Measurements from ENCODE around the gene DSC2.

The DSC2 gene

GRCh38 chr18:31065036-31065773, 37.0 kb downstream of the DSC2 start:
- no peaks in the 10 kb centered on the region for H3K4me1 ChIP-seq (ENCODE audit: low read length)
- no peaks in the 10 kb centered on the region for H3K9me3 ChIP-seq (ENCODE audit: insufficient read depth, low read length)
- no peaks in the 10 kb centered on the region for H3K36me3 ChIP-seq (replicated peaks; ENCODE audit: low read depth, low read length)
- H3K27me3 ChIP-seq (ENCODE audit: low read depth, low read length), result no peaks in the 10 kb centered on the region
- H3K4me3 ChIP-seq (ENCODE audit: low read length), result no peak overlapping the region
- H2AFZ ChIP-seq (ENCODE audit: low read depth, low read length), result no peak overlapping the region
- no peak overlapping the region for H3K4me2 ChIP-seq (ENCODE audit: low read length)
- no peaks in the 10 kb centered on the region for H3K79me2 ChIP-seq (ENCODE audit: low read length)
- no peak overlapping the region for H3K9ac ChIP-seq (ENCODE audit: low read length)
- H4K20me1 ChIP-seq (ENCODE audit: insufficient read depth, low read length), result no peaks in the 10 kb centered on the region
- H3K27ac ChIP-seq (ENCODE audit: low read length), result no peak overlapping the region
- no peak for TF ChIP-seq EZH2phosphoT487 (IDR thresholded peaks at IDR 0.05; ENCODE audit: low read depth)
- no peak for TF ChIP-seq CTCF (IDR thresholded peaks at IDR 0.05; ENCODE audit: low read depth, low read length)

- no peak overlapping the region for H2AFZ ChIP-seq (ENCODE audit: low read depth, low read length)
- no peak overlapping the region for H3K9ac ChIP-seq (ENCODE audit: low read length)
- H4K20me1 ChIP-seq (ENCODE audit: insufficient read depth, low read length), result no peaks in the 10 kb centered on the region
- no peaks in the 10 kb centered on the region for H3K9me3 ChIP-seq (ENCODE audit: insufficient read depth, low read length)
- H3K27ac ChIP-seq (ENCODE audit: low read length), result no peak overlapping the region
- TF ChIP-seq CTCF (IDR thresholded peaks at IDR 0.05; ENCODE audit: low read depth, low read length) (no peak), EZH2phosphoT487 (IDR thresholded peaks at IDR 0.05; ENCODE audit: low read depth) (no peak)
- H3K36me3 ChIP-seq (replicated peaks; ENCODE audit: low read depth, low read length), result no peaks in the 10 kb centered on the region
- no peaks in the 10 kb centered on the region for H3K27me3 ChIP-seq (ENCODE audit: low read depth, low read length)
- H3K79me2 ChIP-seq (ENCODE audit: low read length), result no peaks in the 10 kb centered on the region
- no peaks in the 10 kb centered on the region for H3K4me1 ChIP-seq (ENCODE audit: low read length)
- no peak overlapping the region for H3K4me2 ChIP-seq (ENCODE audit: low read length)
- H3K4me3 ChIP-seq (ENCODE audit: low read length), result no peak overlapping the region
Measured at GRCh38 chr18:31064130-31064529, 38.1 kb downstream of the DSC2 start.

- H3K4me1 ChIP-seq (ENCODE audit: low read length), result no peaks in the 10 kb centered on the region
- no peak overlapping the region for H2AFZ ChIP-seq (ENCODE audit: low read depth, low read length)
- no peaks in the 10 kb centered on the region for H4K20me1 ChIP-seq (ENCODE audit: insufficient read depth, low read length)
- no peak overlapping the region for H3K9ac ChIP-seq (ENCODE audit: low read length)
- no peaks in the 10 kb centered on the region for H3K27me3 ChIP-seq (ENCODE audit: low read depth, low read length)
- no peaks in the 10 kb centered on the region for H3K9me3 ChIP-seq (ENCODE audit: insufficient read depth, low read length)
- no peaks in the 10 kb centered on the region for H3K79me2 ChIP-seq (ENCODE audit: low read length)
- H3K36me3 ChIP-seq (replicated peaks; ENCODE audit: low read depth, low read length), result no peaks in the 10 kb centered on the region
- H3K27ac ChIP-seq (ENCODE audit: low read length), result no peak overlapping the region
- H3K4me3 ChIP-seq (ENCODE audit: low read length), result no peak overlapping the region
- no peak overlapping the region for H3K4me2 ChIP-seq (ENCODE audit: low read length)
- TF ChIP-seq CTCF (IDR thresholded peaks at IDR 0.05; ENCODE audit: low read depth, low read length) (no peak), EZH2phosphoT487 (IDR thresholded peaks at IDR 0.05; ENCODE audit: low read depth) (no peak)
Measured at GRCh38 chr18:31061945-31062344, 40.3 kb downstream of the DSC2 start.

GRCh38 chr18:31058897-31059296, 43.3 kb downstream of the DSC2 start:
- no peak overlapping the region for H3K4me2 ChIP-seq (ENCODE audit: low read length)

More at GRCh38 chr18:31058897-31059296, 43.3 kb downstream of the DSC2 start:
- no peak for TF ChIP-seq CTCF (IDR thresholded peaks at IDR 0.05; ENCODE audit: low read depth, low read length)
- TF ChIP-seq EZH2phosphoT487 (IDR thresholded peaks at IDR 0.05; ENCODE audit: low read depth), result no peak
- no peaks in the 10 kb centered on the region for H3K27me3 ChIP-seq (ENCODE audit: low read depth, low read length)
- H3K9me3 ChIP-seq (ENCODE audit: insufficient read depth, low read length), result no peaks in the 10 kb centered on the region
- H3K27ac ChIP-seq (ENCODE audit: low read length), result no peak overlapping the region
- H4K20me1 ChIP-seq (ENCODE audit: insufficient read depth, low read length), result no peaks in the 10 kb centered on the region
- no peaks in the 10 kb centered on the region for H3K36me3 ChIP-seq (replicated peaks; ENCODE audit: low read depth, low read length)
- H3K4me3 ChIP-seq (ENCODE audit: low read length), result no peak overlapping the region
- H3K79me2 ChIP-seq (ENCODE audit: low read length), result no peaks in the 10 kb centered on the region
- no peak overlapping the region for H2AFZ ChIP-seq (ENCODE audit: low read depth, low read length)
- no peaks in the 10 kb centered on the region for H3K4me1 ChIP-seq (ENCODE audit: low read length)
- H3K9ac ChIP-seq (ENCODE audit: low read length), result no peak overlapping the region

All from OCI-LY3 (cell line).